ENCODE results near the gene C16orf96. TPM values are rescaled to one million over a fixed set of nuclear protein-coding genes. Genes with fewer than 3 reads are reported as not detected.

Gene C16orf96
- polyA plus RNA-seq, 2 of the 4 experiments (the other 2 are of a cell fraction) = 0.01 to 0.03 TPM

DNA sequence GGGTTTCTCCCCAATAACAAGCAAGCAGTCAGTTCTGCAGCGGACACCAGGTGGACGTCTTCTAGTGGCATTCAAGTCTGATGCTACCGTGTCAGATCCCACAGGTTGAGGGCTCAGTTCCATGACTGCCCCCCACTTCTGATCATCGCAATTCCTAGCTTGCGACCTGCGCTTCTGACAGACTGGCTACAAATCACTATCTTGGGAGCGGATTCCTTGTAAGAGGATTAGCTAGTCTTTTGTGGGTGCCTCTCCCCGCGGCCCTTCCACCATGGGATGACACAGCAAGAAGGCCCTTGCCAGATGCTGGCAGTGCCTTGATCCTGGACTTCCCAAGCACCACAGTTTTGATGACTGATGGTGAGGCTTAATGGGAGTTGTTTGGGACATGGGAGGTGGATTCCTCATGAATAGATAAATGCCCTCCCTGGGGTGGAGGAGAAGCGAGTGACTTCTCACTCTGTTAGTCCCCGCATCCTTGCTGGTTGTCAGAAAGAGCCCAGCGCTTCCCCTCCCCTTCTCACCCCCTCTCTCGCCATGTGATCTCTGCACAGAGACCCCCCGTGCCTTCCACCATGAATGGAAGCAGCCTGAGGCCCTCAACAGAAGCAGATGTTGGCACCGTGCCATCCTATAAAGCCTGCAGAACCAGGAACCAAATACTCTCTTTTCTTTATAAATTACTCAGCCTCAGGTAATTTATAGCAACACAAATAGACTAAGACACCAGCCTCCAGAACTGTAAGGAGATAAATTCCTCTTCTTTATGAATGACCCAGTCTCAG is 36.7 kb upstream of the C16orf96 start:
- WGBS (ENCODE audit: missing lambda C conversion rate) = 92% methylated on average over 15 of the region's 15 CpGs
- Histone ChIP-seq H3K4me3 (no peak overlapping the region), H3K4me2 (no peak overlapping the region), H3K9me3 (no peaks in the 10 kb centered on the region), H3K27ac (no peak overlapping the region), H3K4me1 (no peaks in the 10 kb centered on the region)
- no peak for DNase-seq (ENCODE audit: low read depth in 1 of 2, low spot score in 1 of 2)
- ATAC-seq = no peak
- ChIA-PET POLR2A (no interaction called here), CTCF (interaction anchor here (1.6 to 18.0 kb wide), 5 partner anchors 11 to 72 kb away, joined by 5 to 301 read pairs (median 26); partner anchors contain the start of gene CDIP1)
- no peak for TF ChIP-seq KDM5A (IDR thresholded peaks at IDR 0.05)
- TF ChIP-seq, protein P1, sequence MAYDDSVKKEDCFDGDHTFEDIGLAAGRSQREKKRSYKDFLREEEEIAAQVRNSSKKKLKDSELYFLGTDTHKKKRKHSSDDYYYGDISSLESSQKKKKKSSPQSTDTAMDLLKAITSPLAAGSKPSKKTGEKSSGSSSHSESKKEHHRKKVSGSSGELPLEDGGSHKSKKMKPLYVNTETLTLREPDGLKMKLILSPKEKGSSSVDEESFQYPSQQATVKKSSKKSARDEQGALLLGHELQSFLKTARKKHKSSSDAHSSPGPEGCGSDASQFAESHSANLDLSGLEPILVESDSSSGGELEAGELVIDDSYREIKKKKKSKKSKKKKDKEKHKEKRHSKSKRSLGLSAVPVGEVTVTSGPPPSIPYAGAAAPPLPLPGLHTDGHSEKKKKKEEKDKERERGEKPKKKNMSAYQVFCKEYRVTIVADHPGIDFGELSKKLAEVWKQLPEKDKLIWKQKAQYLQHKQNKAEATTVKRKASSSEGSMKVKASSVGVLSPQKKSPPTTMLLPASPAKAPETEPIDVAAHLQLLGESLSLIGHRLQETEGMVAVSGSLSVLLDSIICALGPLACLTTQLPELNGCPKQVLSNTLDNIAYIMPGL (CRISPR knock-in tag; IDR thresholded peaks at IDR 0.05; ENCODE audit: borderline replicate concordance) = no peak
- FAIRE-seq = no peak

DNA sequence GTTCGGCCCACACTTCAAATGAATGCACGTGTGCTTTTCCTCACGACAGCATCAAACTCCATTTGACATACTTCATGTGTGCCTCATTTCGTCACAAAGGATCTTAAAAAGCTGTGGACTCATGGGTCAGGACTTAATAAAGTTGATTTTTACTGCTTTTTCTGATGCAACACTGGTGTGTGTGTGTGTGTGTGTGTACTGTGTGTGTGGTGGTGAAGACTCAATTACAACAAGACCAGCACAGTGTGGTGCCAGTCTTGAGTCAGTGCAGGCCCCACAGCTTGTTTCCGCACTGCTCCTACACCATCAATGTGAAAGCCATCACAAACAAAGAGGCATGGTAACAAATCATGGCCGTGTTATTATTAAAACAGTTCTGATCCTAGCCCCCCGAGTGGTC is 35.2 kb upstream of the C16orf96 start:
- CTCF ChIA-PET = interaction anchor here (0.5 to 18.0 kb wide), 7 partner anchors 12 to 103 kb away, joined by 3 to 301 read pairs (median 6); partner anchors contain the start of genes CDIP1 and MGRN1
- no peak for DNase-seq (ENCODE audit: low read depth in 1 of 2, low spot score in 1 of 2)
- Histone ChIP-seq H3K4me3 (no peak overlapping the region), H3K27ac (no peak overlapping the region), H3K4me1 (no peaks in the 10 kb centered on the region), H3K9me3 (no peaks in the 10 kb centered on the region), H3K4me2 (no peak overlapping the region)
- POLR2A ChIA-PET = no interaction called here
- no peak for TF ChIP-seq FOXS1 (CRISPR knock-in tag; IDR thresholded peaks at IDR 0.05)
- TF ChIP-seq RCOR1 (IDR thresholded peaks at IDR 0.05; ENCODE audit: low read depth, low read length) = no peak
- TF ChIP-seq ZSCAN20 (CRISPR knock-in tag; IDR thresholded peaks at IDR 0.05) = no peak
- no peak for TF ChIP-seq JUN (IDR thresholded peaks at IDR 0.05)
- TF ChIP-seq, protein P2, sequence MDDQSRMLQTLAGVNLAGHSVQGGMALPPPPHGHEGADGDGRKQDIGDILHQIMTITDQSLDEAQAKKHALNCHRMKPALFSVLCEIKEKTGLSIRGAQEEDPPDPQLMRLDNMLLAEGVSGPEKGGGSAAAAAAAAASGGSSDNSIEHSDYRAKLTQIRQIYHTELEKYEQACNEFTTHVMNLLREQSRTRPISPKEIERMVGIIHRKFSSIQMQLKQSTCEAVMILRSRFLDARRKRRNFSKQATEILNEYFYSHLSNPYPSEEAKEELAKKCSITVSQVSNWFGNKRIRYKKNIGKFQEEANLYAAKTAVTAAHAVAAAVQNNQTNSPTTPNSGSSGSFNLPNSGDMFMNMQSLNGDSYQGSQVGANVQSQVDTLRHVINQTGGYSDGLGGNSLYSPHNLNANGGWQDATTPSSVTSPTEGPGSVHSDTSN (IDR thresholded peaks at IDR 0.05) = no peak
- TF ChIP-seq, protein P3, sequence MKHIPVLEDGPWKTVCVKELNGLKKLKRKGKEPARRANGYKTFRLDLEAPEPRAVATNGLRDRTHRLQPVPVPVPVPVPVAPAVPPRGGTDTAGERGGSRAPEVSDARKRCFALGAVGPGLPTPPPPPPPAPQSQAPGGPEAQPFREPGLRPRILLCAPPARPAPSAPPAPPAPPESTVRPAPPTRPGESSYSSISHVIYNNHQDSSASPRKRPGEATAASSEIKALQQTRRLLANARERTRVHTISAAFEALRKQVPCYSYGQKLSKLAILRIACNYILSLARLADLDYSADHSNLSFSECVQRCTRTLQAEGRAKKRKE (CRISPR knock-in tag; IDR thresholded peaks at IDR 0.05; ENCODE audit: low read depth) = no peak
- TF ChIP-seq, protein P4, sequence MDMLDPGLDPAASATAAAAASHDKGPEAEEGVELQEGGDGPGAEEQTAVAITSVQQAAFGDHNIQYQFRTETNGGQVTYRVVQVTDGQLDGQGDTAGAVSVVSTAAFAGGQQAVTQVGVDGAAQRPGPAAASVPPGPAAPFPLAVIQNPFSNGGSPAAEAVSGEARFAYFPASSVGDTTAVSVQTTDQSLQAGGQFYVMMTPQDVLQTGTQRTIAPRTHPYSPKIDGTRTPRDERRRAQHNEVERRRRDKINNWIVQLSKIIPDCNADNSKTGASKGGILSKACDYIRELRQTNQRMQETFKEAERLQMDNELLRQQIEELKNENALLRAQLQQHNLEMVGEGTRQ (IDR thresholded peaks at IDR 0.05) = no peak
- no peak for TF ChIP-seq KDM1A (IDR thresholded peaks at IDR 0.05; ENCODE audit: low read depth)
- TF ChIP-seq, protein P1 (CRISPR knock-in tag; IDR thresholded peaks at IDR 0.05; ENCODE audit: borderline replicate concordance) = no peak
- TF ChIP-seq POLR2A (IDR thresholded peaks at IDR 0.05; ENCODE audit: low read length) = no peak
- no peak for TF ChIP-seq PHF8 (IDR thresholded peaks at IDR 0.05; ENCODE audit: borderline replicate concordance, low read depth)
- TF ChIP-seq, protein P5, sequence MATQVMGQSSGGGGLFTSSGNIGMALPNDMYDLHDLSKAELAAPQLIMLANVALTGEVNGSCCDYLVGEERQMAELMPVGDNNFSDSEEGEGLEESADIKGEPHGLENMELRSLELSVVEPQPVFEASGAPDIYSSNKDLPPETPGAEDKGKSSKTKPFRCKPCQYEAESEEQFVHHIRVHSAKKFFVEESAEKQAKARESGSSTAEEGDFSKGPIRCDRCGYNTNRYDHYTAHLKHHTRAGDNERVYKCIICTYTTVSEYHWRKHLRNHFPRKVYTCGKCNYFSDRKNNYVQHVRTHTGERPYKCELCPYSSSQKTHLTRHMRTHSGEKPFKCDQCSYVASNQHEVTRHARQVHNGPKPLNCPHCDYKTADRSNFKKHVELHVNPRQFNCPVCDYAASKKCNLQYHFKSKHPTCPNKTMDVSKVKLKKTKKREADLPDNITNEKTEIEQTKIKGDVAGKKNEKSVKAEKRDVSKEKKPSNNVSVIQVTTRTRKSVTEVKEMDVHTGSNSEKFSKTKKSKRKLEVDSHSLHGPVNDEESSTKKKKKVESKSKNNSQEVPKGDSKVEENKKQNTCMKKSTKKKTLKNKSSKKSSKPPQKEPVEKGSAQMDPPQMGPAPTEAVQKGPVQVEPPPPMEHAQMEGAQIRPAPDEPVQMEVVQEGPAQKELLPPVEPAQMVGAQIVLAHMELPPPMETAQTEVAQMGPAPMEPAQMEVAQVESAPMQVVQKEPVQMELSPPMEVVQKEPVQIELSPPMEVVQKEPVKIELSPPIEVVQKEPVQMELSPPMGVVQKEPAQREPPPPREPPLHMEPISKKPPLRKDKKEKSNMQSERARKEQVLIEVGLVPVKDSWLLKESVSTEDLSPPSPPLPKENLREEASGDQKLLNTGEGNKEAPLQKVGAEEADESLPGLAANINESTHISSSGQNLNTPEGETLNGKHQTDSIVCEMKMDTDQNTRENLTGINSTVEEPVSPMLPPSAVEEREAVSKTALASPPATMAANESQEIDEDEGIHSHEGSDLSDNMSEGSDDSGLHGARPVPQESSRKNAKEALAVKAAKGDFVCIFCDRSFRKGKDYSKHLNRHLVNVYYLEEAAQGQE (IDR thresholded peaks at IDR 0.05) = no peak
- no peak for TF ChIP-seq FOSB (CRISPR knock-in tag; IDR thresholded peaks at IDR 0.05)
- TF ChIP-seq MYC (IDR thresholded peaks at IDR 0.05; ENCODE audit: borderline replicate concordance, low read length) = no peak
- no peak for TF ChIP-seq NPAS2 (CRISPR knock-in tag; IDR thresholded peaks at IDR 0.05; ENCODE audit: borderline replicate concordance)
- TF ChIP-seq SREBF2 (IDR thresholded peaks at IDR 0.05) = no peak
- no peak for FAIRE-seq
- no peak for ATAC-seq
- WGBS (ENCODE audit: missing lambda C conversion rate) = 81% methylated on average over 7 of the region's 7 CpGs

Measured in A549 (cell line).